HepG2 (cell line): ENCODE measurements around the gene HCFC1R1. TPM values are rescaled to one million over a fixed set of nuclear protein-coding genes. Genes with fewer than 3 reads are reported as not detected.
A peak's percentile ranks its signal among the peaks of the same experiment; 100 is the strongest.

Source experiments
- ARHGAP35 ChIP-seq: sonication (generic); formaldehyde crosslinking; IDR thresholded peaks from 2 replicates; pipeline ENCODE4 v1.9.0; 2022; ENCODE audit warnings: mild to moderate bottlenecking, inconsistent platforms, moderate library complexity, missing genetic modification reagents, borderline replicate concordance
- HDAC1 ChIP-seq: sonication (generic); formaldehyde crosslinking; IDR thresholded peaks from 2 replicates; pipeline ENCODE4 v1.5.1; 2020; ENCODE audit warnings: mild to moderate bottlenecking, missing genetic modification reagents
- KDM6A ChIP-seq: IDR thresholded peaks from 2 replicates; pipeline ENCODE4 v1.6.1; 2016; ENCODE audit warnings: low read depth
- NKX3-1 ChIP-seq: sonication (generic); formaldehyde crosslinking; IDR thresholded peaks from 2 replicates; pipeline ENCODE4 v1.5.0; 2020; ENCODE audit warnings: missing genetic modification reagents
- RARA ChIP-seq: IDR thresholded peaks from 2 replicates; pipeline ENCODE4 v1.6.1; 2016; ENCODE audit warnings: missing genetic modification reagents, missing compliant biosample characterization
- TFE3 ChIP-seq: IDR thresholded peaks from 2 replicates; pipeline ENCODE4 v1.6.1; 2016
- TMF1 ChIP-seq: sonication (generic); formaldehyde crosslinking; IDR thresholded peaks from 2 replicates; pipeline ENCODE4 v1.8.1; 2022; ENCODE audit warnings: low read depth, missing genetic modification reagents
- ZNF124 ChIP-seq: sonication (generic); formaldehyde crosslinking; IDR thresholded peaks from 2 replicates; pipeline ENCODE4 v1.4.0; 2020; ENCODE audit warnings: missing genetic modification reagents
- ZNF20 ChIP-seq: sonication (generic); formaldehyde crosslinking; IDR thresholded peaks from 2 replicates; pipeline ENCODE4 v1.4.0; 2020; ENCODE audit warnings: mild to moderate bottlenecking, moderate library complexity, missing genetic modification reagents
- ZNF383 ChIP-seq: sonication (generic); formaldehyde crosslinking; IDR thresholded peaks from 2 replicates; pipeline ENCODE4 v1.4.0; 2020; ENCODE audit warnings: missing genetic modification reagents, mild to moderate bottlenecking, borderline replicate concordance
- ZNF546 ChIP-seq: sonication (generic); formaldehyde crosslinking; conservative IDR thresholded peaks from 2 replicates; pipeline ENCODE4 v1.8.1; 2023; ENCODE audit warnings: mild to moderate bottlenecking, missing genetic modification reagents
- ZNF550 ChIP-seq: sonication (generic); formaldehyde crosslinking; IDR thresholded peaks from 2 replicates; pipeline ENCODE4 v1.4.0; 2020; ENCODE audit warnings: mild to moderate bottlenecking, missing genetic modification reagents, borderline replicate concordance
- ZNF570 ChIP-seq: sonication (generic); formaldehyde crosslinking; IDR thresholded peaks from 2 replicates; pipeline ENCODE4 v1.4.0; 2020; ENCODE audit warnings: mild to moderate bottlenecking, missing genetic modification reagents, borderline replicate concordance
- ZNF670 ChIP-seq: sonication (generic); formaldehyde crosslinking; IDR thresholded peaks from 2 replicates; pipeline ENCODE4 v1.8.0; 2022; ENCODE audit warnings: mild to moderate bottlenecking, missing genetic modification reagents, borderline replicate concordance
- ZNF777 ChIP-seq: sonication (generic); formaldehyde crosslinking; IDR thresholded peaks from 2 replicates; pipeline ENCODE4 v1.4.0; 2020; ENCODE audit warnings: missing genetic modification reagents
- ZNF879 ChIP-seq: sonication (generic); formaldehyde crosslinking; IDR thresholded peaks from 2 replicates; pipeline ENCODE4 v1.8.1; 2023; ENCODE audit warnings: missing genetic modification reagents
- ZXDC ChIP-seq: sonication (generic); formaldehyde crosslinking; IDR thresholded peaks from 2 replicates; pipeline ENCODE4 v1.5.0; 2020; ENCODE audit warnings: mild to moderate bottlenecking, missing genetic modification reagents
- polyA plus RNA-seq, 8 experiments: library from polyadenylated mRNA; depleted of rRNA in 3 of 8; stranded (reverse) in 7 of 8; unstranded in 1 of 8; fragments of >200 nt; fragmentation: Illumina TruSeq in 4 of 8; extraction: Trizol in 4 of 8; gene quantifications; 2 replicates each; pipeline versions ENCODE4 v1.2.1 to v1.2.3, GENCODE V29; 2011 to 2016; ENCODE audit warnings: low read depth in 4 of 8, missing spikeins in 1 of 8, mixed read lengths in 1 of 8; ENCODE audit not compliant: insufficient read depth in 1 of 8
- total RNA-seq, 5 experiments: library from RNA; depleted of rRNA; stranded (reverse); fragments of >200 nt; fragmentation: Illumina TruSeq; extraction: Trizol; gene quantifications; 2 replicates each; pipeline ENCODE4 v1.2.3, GENCODE V29; 2016; ENCODE audit warnings: low read depth in 1 of 5
- TF ChIP-seq, protein P1 (sequence below), 2 experiments: fragments of 450-650 bp in 1 of 2; sonication (generic) in 1 of 2; formaldehyde crosslinking; IDR thresholded peaks; 2 replicates each; pipeline versions ENCODE4 v1.5.0 to v1.8.0; 2020 to 2022; ENCODE audit warnings: mild to moderate bottlenecking in 1 of 2, missing genetic modification reagents in 1 of 2
- TF ChIP-seq, protein P2 (sequence below): sonication (generic); formaldehyde crosslinking; IDR thresholded peaks from 2 replicates; pipeline ENCODE4 v1.4.0; 2020; ENCODE audit warnings: mild to moderate bottlenecking, missing genetic modification reagents, borderline replicate concordance
- TF ChIP-seq, protein P3 (sequence below): sonication (generic); IDR thresholded peaks from 2 replicates; pipeline ENCODE4 v1.6.1; 2016; ENCODE audit warnings: low read depth, borderline replicate concordance

HCFC1R1 gene
- total and polyA plus RNA-seq, 2 of the 13 experiments (the other 11 are each of a cell fraction or from before 2014, with no cell fraction given) = 13.8 to 16.1 TPM

DNA sequence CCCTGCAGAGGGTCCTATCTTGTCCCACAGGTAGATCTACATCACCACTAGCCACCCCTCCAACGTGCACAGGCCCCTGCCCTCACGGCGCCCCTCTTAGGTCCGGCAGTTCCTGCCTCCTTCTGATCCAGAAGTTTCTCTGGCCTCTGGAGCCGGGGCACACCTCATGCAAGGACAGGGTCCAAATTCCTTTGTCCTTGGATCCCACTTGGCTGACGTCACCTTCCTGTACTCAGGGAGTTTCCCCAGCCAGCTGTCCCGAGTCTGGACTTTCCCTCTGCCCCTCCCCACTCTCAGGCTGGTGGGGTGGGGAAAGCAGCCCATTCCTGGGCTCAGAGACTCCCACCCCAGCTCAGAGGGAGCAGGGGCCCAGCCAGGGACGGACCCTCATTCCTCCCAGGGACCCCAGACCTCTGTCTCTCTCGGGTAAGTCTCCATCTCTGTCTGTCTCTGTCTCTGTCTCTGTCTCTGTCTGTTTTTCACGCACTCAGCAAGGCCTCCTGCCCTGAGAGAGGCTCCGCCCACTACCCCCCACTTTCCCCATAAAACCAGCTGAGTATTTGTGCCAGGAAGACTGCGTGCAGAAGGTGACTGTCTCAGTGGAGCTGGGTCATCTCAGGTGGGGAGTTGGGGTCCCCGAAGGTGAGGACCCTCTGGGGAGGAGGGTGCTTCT, 41.5 kb upstream of the HCFC1R1 start, which contains the start of gene IL32 (continued):
- TF ChIP-seq HDAC1 (peak; percentile 80), ZNF570 (CRISPR knock-in tag) (no peak), ZNF383 (no peak), ZNF546 (no peak), ZNF879 (no peak), TMF1 (CRISPR knock-in tag) (0 out of 2 replicates have a peak, but pooled peaks have one; percentile 33), KDM6A (no peak; the same call in 1 of the 2 replicates), ZNF670 (0 out of 2 replicates have a peak, but pooled peaks have one; percentile 28), ZNF550 (CRISPR knock-in tag) (no peak), ZNF777 (CRISPR knock-in tag) (no peak), ZNF124 (CRISPR knock-in tag) (peak; percentile 21; the same call in 1 of the 2 replicates), RARA (CRISPR knock-in tag) (peak; percentile 44), ARHGAP35 (CRISPR knock-in tag) (peak; percentile 61; the same call in 1 of the 2 replicates), ZXDC (CRISPR knock-in tag) (no peak), TFE3 (no peak; the same call in none of the 2 replicates), NKX3-1 (peak; percentile 55; the same call in 1 of the 2 replicates), ZNF20 (CRISPR knock-in tag) (no peak)
- TF ChIP-seq, protein P1, sequence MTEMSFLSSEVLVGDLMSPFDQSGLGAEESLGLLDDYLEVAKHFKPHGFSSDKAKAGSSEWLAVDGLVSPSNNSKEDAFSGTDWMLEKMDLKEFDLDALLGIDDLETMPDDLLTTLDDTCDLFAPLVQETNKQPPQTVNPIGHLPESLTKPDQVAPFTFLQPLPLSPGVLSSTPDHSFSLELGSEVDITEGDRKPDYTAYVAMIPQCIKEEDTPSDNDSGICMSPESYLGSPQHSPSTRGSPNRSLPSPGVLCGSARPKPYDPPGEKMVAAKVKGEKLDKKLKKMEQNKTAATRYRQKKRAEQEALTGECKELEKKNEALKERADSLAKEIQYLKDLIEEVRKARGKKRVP (CRISPR knock-in tag; IDR thresholded peaks at IDR 0.05) = peak in 1 of 2 experiments; percentile 60; a peak in 2 of 4 replicates
- TF ChIP-seq, protein P2, sequence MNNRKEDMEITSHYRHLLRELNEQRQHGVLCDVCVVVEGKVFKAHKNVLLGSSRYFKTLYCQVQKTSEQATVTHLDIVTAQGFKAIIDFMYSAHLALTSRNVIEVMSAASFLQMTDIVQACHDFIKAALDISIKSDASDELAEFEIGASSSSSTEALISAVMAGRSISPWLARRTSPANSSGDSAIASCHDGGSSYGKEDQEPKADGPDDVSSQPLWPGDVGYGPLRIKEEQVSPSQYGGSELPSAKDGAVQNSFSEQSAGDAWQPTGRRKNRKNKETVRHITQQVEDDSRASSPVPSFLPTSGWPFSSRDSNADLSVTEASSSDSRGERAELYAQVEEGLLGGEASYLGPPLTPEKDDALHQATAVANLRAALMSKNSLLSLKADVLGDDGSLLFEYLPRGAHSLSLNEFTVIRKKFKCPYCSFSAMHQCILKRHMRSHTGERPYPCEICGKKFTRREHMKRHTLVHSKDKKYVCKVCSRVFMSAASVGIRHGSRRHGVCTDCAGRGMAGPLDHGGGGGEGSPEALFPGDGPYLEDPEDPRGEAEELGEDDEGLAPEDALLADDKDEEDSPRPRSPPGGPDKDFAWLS (CRISPR knock-in tag) = no peak
- TF ChIP-seq, protein P3, sequence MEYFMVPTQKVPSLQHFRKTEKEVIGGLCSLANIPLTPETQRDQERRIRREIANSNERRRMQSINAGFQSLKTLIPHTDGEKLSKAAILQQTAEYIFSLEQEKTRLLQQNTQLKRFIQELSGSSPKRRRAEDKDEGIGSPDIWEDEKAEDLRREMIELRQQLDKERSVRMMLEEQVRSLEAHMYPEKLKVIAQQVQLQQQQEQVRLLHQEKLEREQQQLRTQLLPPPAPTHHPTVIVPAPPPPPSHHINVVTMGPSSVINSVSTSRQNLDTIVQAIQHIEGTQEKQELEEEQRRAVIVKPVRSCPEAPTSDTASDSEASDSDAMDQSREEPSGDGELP = peak; percentile 98
